Ovary (tissue), 3 donors: ENCODE results near the gene LOXHD1.

ENCODE experiments used
- EP300 ChIP-seq: sonication (generic); formaldehyde crosslinking; IDR thresholded peaks from one replicate; pipeline ENCODE4 v1.6.1; 2017; ENCODE audit warnings: antibody characterized with exemption
- POLR2A ChIP-seq: fragments of 450-650 bp; IDR thresholded peaks from one replicate; pipeline ENCODE4 v1.6.1; 2017; ENCODE audit warnings: antibody characterized with exemption, mild to moderate bottlenecking, moderate library complexity
- TF ChIP-seq, protein P1 (sequence below), 3 donors: fragments of 450-650 bp in 2 of 3; fragments of 200-600 bp in 1 of 3; IDR thresholded peaks; one replicate each; pipeline versions ENCODE4 v1.5.1 to v1.8.0; 2016 to 2022; ENCODE audit warnings: antibody characterized with exemption in 3 of 3, mild to moderate bottlenecking in 1 of 3
- donor health status: DM: no; HTN: no; CAD: no.

DNA sequence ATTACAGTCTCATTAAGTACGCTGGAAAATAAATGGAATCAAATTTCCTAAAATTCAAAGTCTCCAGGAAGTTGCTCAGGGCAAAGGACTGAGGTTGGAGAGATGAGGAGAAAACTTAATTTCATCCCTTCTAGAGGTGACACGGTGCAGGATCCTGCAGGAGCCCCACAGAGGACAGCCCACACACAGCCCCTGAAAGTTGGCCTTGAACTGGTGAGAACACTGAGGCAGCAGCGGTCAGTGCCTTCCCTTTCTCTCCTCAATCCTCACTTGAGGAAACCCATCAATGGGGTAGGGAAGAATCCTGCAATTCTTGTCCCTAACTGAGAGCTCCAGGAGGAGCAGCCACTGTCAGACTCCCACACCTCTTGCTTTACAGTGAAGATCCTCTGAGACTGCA, 37.5 kb downstream of the LOXHD1 start:
- TF ChIP-seq, protein P1, sequence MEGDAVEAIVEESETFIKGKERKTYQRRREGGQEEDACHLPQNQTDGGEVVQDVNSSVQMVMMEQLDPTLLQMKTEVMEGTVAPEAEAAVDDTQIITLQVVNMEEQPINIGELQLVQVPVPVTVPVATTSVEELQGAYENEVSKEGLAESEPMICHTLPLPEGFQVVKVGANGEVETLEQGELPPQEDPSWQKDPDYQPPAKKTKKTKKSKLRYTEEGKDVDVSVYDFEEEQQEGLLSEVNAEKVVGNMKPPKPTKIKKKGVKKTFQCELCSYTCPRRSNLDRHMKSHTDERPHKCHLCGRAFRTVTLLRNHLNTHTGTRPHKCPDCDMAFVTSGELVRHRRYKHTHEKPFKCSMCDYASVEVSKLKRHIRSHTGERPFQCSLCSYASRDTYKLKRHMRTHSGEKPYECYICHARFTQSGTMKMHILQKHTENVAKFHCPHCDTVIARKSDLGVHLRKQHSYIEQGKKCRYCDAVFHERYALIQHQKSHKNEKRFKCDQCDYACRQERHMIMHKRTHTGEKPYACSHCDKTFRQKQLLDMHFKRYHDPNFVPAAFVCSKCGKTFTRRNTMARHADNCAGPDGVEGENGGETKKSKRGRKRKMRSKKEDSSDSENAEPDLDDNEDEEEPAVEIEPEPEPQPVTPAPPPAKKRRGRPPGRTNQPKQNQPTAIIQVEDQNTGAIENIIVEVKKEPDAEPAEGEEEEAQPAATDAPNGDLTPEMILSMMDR (IDR thresholded peaks at IDR 0.05), result no peak
- TF ChIP-seq POLR2A (no peak), EP300 (no peak)
